ENCODE data around the gene ARHGDIB. TPM values are rescaled to one million over a fixed set of nuclear protein-coding genes. Genes with fewer than 3 reads are reported as not detected.

Gene ARHGDIB
- 10 to 100 TPM; 36.7 to 69.5 (median 48.3) TPM for total RNA-seq

DNA sequence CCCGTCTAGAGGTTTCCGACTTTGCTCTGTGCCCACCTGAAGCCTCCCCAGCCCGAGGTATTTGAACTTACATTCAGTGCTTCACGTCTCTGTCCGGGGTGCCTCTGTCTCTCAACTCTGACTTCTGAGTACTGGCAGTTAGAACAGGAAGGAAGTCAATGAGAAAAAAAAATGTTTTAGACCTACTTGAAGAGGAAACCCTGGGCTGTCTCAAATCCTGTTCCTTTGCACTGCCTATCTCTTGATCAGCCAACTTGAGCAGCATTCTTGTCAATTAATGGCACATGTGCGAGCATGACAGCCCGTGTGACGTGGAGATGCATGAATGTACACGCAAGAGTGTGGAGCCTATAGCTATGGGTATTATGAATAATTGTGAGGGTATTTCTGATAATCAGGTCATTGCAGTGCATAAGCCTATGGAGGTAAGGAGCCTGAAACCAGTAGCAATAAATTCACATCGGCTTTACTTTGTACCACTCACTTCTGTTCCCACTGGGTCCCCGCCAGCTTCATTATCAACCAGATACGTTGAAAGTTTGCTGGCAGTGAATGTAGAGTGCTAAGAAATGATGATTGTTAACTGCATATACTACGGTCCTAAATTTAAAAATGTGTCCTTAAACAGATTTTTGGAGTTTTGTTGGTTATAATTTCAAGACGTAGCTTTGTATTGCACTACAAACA, at the start of gene ARHGDIB:
Gene ARHGDIB (minus strand): TSS at position 136 of the 687 bp plus-strand sequence. CDS start 10,889 bp downstream, outside the sequence.
- in situ Hi-C loops (cut with MboI; ENCODE audit: low pct_ligation_motif_present in 1 of 4, low pct_unique_long_range_greater_than_20kb in 1 of 4, low sequenced_read_pairs in 3 of 4) = no loop called here
- H3K27me3 ChIP-seq = no peaks in the 10 kb centered on the region
- H3K36me3 ChIP-seq = no peaks in the 10 kb centered on the region
- peak within 1 kb of the TSS; percentile 49 to 76 (median 70) for H3K27ac ChIP-seq
- peak; percentile 71 for TF ChIP-seq POLR2A (IDR thresholded peaks at IDR 0.05)
- TF ChIP-seq, protein P1, sequence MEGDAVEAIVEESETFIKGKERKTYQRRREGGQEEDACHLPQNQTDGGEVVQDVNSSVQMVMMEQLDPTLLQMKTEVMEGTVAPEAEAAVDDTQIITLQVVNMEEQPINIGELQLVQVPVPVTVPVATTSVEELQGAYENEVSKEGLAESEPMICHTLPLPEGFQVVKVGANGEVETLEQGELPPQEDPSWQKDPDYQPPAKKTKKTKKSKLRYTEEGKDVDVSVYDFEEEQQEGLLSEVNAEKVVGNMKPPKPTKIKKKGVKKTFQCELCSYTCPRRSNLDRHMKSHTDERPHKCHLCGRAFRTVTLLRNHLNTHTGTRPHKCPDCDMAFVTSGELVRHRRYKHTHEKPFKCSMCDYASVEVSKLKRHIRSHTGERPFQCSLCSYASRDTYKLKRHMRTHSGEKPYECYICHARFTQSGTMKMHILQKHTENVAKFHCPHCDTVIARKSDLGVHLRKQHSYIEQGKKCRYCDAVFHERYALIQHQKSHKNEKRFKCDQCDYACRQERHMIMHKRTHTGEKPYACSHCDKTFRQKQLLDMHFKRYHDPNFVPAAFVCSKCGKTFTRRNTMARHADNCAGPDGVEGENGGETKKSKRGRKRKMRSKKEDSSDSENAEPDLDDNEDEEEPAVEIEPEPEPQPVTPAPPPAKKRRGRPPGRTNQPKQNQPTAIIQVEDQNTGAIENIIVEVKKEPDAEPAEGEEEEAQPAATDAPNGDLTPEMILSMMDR (IDR thresholded peaks at IDR 0.05) = no peak
- TF ChIP-seq EP300 (IDR thresholded peaks at IDR 0.05; ENCODE audit: low read depth) = no peak
- peak; percentile 47 to 74 (median 69) for TF ChIP-seq POLR2AphosphoS5 (IDR thresholded peaks at IDR 0.05)
- H3K4me3 ChIP-seq = peak within 1 kb of the TSS in 3 of 4 donors; percentile 20 to 47 (median 21)
- peak; percentile 58 for DNase-seq
- WGBS, 2 donors (ENCODE audit: low coverage in 1 of 2) = 61 to 62% methylated on average over 13 to 14 of the region's 14 CpGs
- intact Hi-C loops (cut with DNase I; ENCODE audit: low total_unique reads) = no loop called here
- peaks cover 0 to 13% (median 5%) of the 10 kb centered on the region in 4 donors for H3K4me1 ChIP-seq
- no peaks in the 10 kb centered on the region for H3K9me3 ChIP-seq

DNA sequence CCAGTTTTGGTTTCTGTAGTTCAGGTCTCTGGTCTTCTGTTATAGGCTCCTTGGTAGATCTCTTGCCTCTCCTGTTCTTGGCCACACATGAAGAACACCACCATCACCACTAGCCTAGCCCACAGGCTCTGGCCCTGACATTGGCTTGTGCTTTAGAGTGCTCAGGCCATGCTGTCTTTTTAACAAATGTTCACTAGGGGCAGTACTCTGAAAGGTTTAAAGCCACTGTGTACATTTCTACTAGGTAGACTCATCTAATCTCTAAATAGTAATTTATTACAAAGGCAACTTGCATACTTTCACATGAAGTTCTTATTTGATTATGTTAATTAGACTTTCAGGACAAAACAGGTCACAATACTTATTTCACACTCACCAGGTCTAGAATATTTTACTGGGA, 49.8 kb upstream of the ARHGDIB start:
- H3K9me3 ChIP-seq = no peaks in the 10 kb centered on the region
- no peaks in the 10 kb centered on the region for H3K27me3 ChIP-seq
- H3K4me1 ChIP-seq = peaks cover 0 to 8% (median 0%) of the 10 kb centered on the region in 4 donors
- no peaks in the 10 kb centered on the region for H3K36me3 ChIP-seq
- H3K4me3 ChIP-seq = no peak overlapping the region
- intact Hi-C loops (cut with DNase I; ENCODE audit: low total_unique reads) (no loop called here), in situ Hi-C loops (cut with MboI; ENCODE audit: low pct_ligation_motif_present in 1 of 4, low pct_unique_long_range_greater_than_20kb in 1 of 4, low sequenced_read_pairs in 3 of 4) (loop anchor here in 1 of 4 donors (25.0 kb wide), 1 partner anchor 501 kb away; no protein-coding TSS in a partner anchor)
- no peak for DNase-seq
- no peak overlapping the region for H3K27ac ChIP-seq
- TF ChIP-seq EP300 (IDR thresholded peaks at IDR 0.05; ENCODE audit: low read depth) = no peak
- TF ChIP-seq, protein P1 (IDR thresholded peaks at IDR 0.05) = peak in 1 of 5 experiments; percentile 10

DNA sequence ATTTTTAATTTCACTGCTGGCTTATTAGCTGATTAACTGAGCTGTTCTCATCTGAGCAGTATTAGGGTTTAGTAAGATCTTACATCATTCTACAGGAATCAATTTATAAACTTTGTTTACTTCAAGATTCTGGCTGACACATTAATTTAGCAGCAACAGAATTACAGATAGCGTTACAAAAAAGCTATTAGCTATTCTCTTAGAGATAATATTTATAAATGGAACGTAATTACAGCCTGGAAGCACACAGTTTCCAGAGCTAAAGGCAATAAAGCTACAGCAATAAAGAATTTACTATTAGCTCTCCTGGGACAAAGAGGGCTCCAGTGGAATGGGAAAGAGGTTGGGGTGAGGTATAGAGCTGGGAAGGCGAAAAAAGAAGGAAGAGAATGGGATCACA, 46.1 kb upstream of the ARHGDIB start:
- intact Hi-C loops (cut with DNase I; ENCODE audit: low total_unique reads) (no loop called here), in situ Hi-C loops (cut with MboI; ENCODE audit: low pct_ligation_motif_present in 1 of 4, low pct_unique_long_range_greater_than_20kb in 1 of 4, low sequenced_read_pairs in 3 of 4) (loop anchor here in 2 of 4 donors (10.0 to 25.0 kb wide), 3 partner anchors 217 to 505 kb away; partner anchors contain the start of gene RERG (in 1 of the 2))
- Histone ChIP-seq H3K4me1 (peaks cover 0 to 8% (median 0%) of the 10 kb centered on the region in 4 donors), H3K27ac (peak overlapping the region in 3 of 4 donors; percentile 6 to 28 (median 23)), H3K36me3 (no peaks in the 10 kb centered on the region), H3K27me3 (peaks cover 5% of the 10 kb centered on the region), H3K9me3 (no peaks in the 10 kb centered on the region), H3K4me3 (no peak overlapping the region)
- 21 to 26% methylated on average over 3 of the region's 3 CpGs for WGBS, 2 donors (ENCODE audit: low coverage in 1 of 2)
- no peak for DNase-seq
- TF ChIP-seq POLR2A (IDR thresholded peaks at IDR 0.05) (no peak), POLR2AphosphoS5 (IDR thresholded peaks at IDR 0.05) (no peak)

DNA sequence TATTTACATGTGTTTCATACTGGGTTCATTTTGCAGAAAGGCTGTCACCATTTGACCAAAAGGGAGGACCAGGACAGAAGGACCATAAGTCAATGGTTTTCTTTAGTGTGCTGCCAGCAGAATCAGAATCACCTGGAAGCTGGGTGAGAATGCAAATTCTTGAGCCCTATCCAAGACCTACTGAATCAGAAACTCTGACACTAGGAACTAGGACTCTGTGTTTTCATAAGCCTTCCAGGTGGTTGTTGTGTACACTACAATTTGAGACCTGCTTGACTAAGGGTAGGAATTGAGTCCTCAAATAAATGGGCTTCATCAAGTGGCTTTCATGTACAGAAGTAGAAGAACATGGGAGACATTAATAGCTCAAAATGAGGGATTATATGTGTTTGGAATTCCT, 43.7 kb upstream of the ARHGDIB start:
- TF ChIP-seq POLR2A (IDR thresholded peaks at IDR 0.05) = no peak
- DNase-seq = no peak
- Histone ChIP-seq H3K4me3 (no peak overlapping the region), H3K9me3 (no peaks in the 10 kb centered on the region), H3K27me3 (peaks cover 8% of the 10 kb centered on the region), H3K4me1 (peaks cover 0 to 24% (median 2%) of the 10 kb centered on the region in 4 donors), H3K27ac (no peak overlapping the region), H3K36me3 (no peaks in the 10 kb centered on the region)
- in situ Hi-C loops (cut with MboI; ENCODE audit: low pct_ligation_motif_present in 1 of 4, low pct_unique_long_range_greater_than_20kb in 1 of 4, low sequenced_read_pairs in 3 of 4) (loop anchor here in 2 of 4 donors (10.0 to 25.0 kb wide), 3 partner anchors 220 to 507 kb away; partner anchors contain the start of gene RERG (in 1 of the 2)), intact Hi-C loops (cut with DNase I; ENCODE audit: low total_unique reads) (no loop called here)

DNA sequence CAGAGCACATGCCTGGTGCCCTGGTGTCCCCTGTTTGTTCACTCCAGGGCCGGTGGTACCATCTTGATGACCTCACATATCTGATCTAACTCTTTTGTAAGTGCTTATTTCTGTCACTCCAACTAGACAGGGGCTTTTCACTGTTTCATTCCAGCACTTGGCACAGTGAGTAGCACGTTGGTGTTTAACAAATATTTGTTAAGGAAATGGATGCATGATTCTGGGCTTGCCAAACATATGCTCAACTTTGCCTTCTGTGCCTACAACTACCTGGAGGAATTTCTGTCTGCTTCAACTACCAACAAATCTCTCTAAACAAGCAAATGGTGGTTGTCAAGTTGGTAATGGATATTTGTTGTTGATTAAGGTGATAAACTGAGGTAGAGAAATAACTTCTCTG, 43.0 kb upstream of the ARHGDIB start:
- H3K36me3 ChIP-seq = no peaks in the 10 kb centered on the region
- intact Hi-C loops (cut with DNase I; ENCODE audit: low total_unique reads) (loop anchor here (5.0 kb wide), 1 partner anchor 218 kb away; the partner anchor contains the start of gene RERG), in situ Hi-C loops (cut with MboI; ENCODE audit: low pct_ligation_motif_present in 1 of 4, low pct_unique_long_range_greater_than_20kb in 1 of 4, low sequenced_read_pairs in 3 of 4) (loop anchor here in 2 of 4 donors (10.0 to 25.0 kb wide), 3 partner anchors 220 to 508 kb away; partner anchors contain the start of gene RERG (in 1 of the 2))
- WGBS, 2 donors (ENCODE audit: low coverage in 1 of 2) = 50 to 56% methylated on average over 2 of the region's 2 CpGs
- H3K4me1 ChIP-seq = peaks cover 0 to 25% (median 4%) of the 10 kb centered on the region in 4 donors
- no peak for TF ChIP-seq EP300 (IDR thresholded peaks at IDR 0.05; ENCODE audit: low read depth)
- TF ChIP-seq POLR2AphosphoS5 (IDR thresholded peaks at IDR 0.05) = no peak
- TF ChIP-seq, protein P1 (IDR thresholded peaks at IDR 0.05) = no peak
- no peak for TF ChIP-seq POLR2A (IDR thresholded peaks at IDR 0.05)
- peaks cover 8% of the 10 kb centered on the region for H3K27me3 ChIP-seq
- H3K27ac ChIP-seq = no peak overlapping the region
- H3K9me3 ChIP-seq = no peaks in the 10 kb centered on the region
- H3K4me3 ChIP-seq = no peak overlapping the region
- no peak for DNase-seq

Data from transverse colon (tissue), 4 donors.